Mesendoderm (in vitro differentiated cells): ENCODE data around the gene NPR2.

Experiments
- DNase-seq: peaks from one replicate; pipeline ENCODE4 v3.0.0; 2013
- H2AK5ac ChIP-seq: 2 replicates; pipeline ENCODE4 v1.6.1; 2013; ENCODE audit warnings: low read length, inconsistent platforms
- H2BK120ac ChIP-seq: 2 replicates; pipeline ENCODE4 v1.6.1; 2013; ENCODE audit warnings: low read depth, mild to moderate bottlenecking, low read length, moderate library complexity, mixed read lengths
- H2BK15ac ChIP-seq: replicated peaks from 2 replicates; pipeline ENCODE4 v1.6.1; 2013; ENCODE audit warnings: low read depth, mild to moderate bottlenecking, moderate library complexity
- H2BK5ac ChIP-seq: 2 replicates; pipeline ENCODE4 v1.6.1; 2013; ENCODE audit warnings: low read length, inconsistent platforms
- H3K18ac ChIP-seq: 2 replicates; pipeline ENCODE4 v1.6.1; 2013; ENCODE audit warnings: mild to moderate bottlenecking, low read length, mixed read lengths
- H3K23ac ChIP-seq: one replicate; pipeline ENCODE4 v1.6.1; 2013; ENCODE audit warnings: low read length
- H3K27ac ChIP-seq: 2 replicates; pipeline ENCODE4 v1.5.1; 2013; ENCODE audit warnings: low read depth, mild to moderate bottlenecking, inconsistent platforms, low read length, moderate library complexity
- H3K27me3 ChIP-seq: 2 replicates; pipeline ENCODE4 v1.6.1; 2013; ENCODE audit warnings: low read length, control low read depth, mild to moderate bottlenecking, inconsistent platforms; ENCODE audit not compliant: insufficient read depth, poor library complexity
- H3K36me3 ChIP-seq: 2 replicates; pipeline ENCODE4 v1.6.1; 2013; ENCODE audit warnings: low read length, inconsistent platforms; ENCODE audit not compliant: control insufficient read depth, insufficient read depth
- H3K4ac ChIP-seq: one replicate; pipeline ENCODE4 v1.6.1; 2013; ENCODE audit warnings: low read depth, mild to moderate bottlenecking, low read length, moderate library complexity
- H3K4me1 ChIP-seq: 2 replicates; pipeline ENCODE4 v1.6.1; 2013; ENCODE audit warnings: low read depth, low read length, inconsistent platforms; ENCODE audit not compliant: control insufficient read depth
- H3K4me2 ChIP-seq: 2 replicates; pipeline ENCODE4 v1.6.1; 2013; ENCODE audit warnings: low read length
- H3K4me3 ChIP-seq: 2 replicates; pipeline ENCODE4 v1.5.1; 2013; ENCODE audit warnings: mild to moderate bottlenecking, low read length
- H3K56ac ChIP-seq: one replicate; pipeline ENCODE4 v1.6.1; 2013; ENCODE audit warnings: low read length
- H3K79me1 ChIP-seq: 2 replicates; pipeline ENCODE4 v1.6.1; 2013; ENCODE audit warnings: low read length, inconsistent platforms
- H3K79me2 ChIP-seq: 2 replicates; pipeline ENCODE4 v1.6.1; 2013; ENCODE audit warnings: mild to moderate bottlenecking, low read length; ENCODE audit not compliant: control insufficient read depth, insufficient read depth
- H3K9ac ChIP-seq: 2 replicates; pipeline ENCODE4 v1.6.1; 2013; ENCODE audit warnings: low read length, inconsistent platforms
- H4K5ac ChIP-seq: one replicate; pipeline ENCODE4 v1.6.1; 2013; ENCODE audit warnings: low read length
- H4K8ac ChIP-seq: one replicate; pipeline ENCODE4 v1.6.1; 2013; ENCODE audit warnings: low read depth, mild to moderate bottlenecking, control low read depth, low read length, moderate library complexity
- WGBS: extraction: QIAGEN DNeasy Blood & Tissue Kit; methylation state at CpG from one replicate; pipeline ENCODE4 v1.1.7; 2013; ENCODE audit warnings: low lambda C conversion rate, missing lambda C conversion rate; ENCODE audit not compliant: insufficient coverage; ENCODE audit errors: extremely low coverage; 5-methylcytosine and 5-hydroxymethylcytosine counted together

NPR2 gene

GRCh38 chr9:35766997-35767396 is 24.4 kb upstream of the NPR2 start:
- Histone ChIP-seq H3K27me3 (no peaks in the 10 kb centered on the region), H3K9ac (no peak overlapping the region), H2AK5ac (no peak overlapping the region), H2BK120ac (no peak overlapping the region), H3K79me1 (no peaks in the 10 kb centered on the region), H3K18ac (no peak overlapping the region), H3K79me2 (no peaks in the 10 kb centered on the region), H2BK5ac (no peak overlapping the region), H3K56ac (no peak overlapping the region), H4K8ac (no peak overlapping the region), H2BK15ac (no peak overlapping the region), H3K4me2 (no peak overlapping the region), H3K36me3 (no peaks in the 10 kb centered on the region), H3K27ac (no peak overlapping the region), H4K5ac (no peak overlapping the region), H3K4me1 (no peaks in the 10 kb centered on the region), H3K23ac (no peak overlapping the region), H3K4me3 (no peak overlapping the region), H3K4ac (no peak overlapping the region)
- WGBS: no CpG with 5 or more reads among the region's 2 CpGs
- DNase-seq: no peak

GRCh38 chr9:35767458-35767857 is 23.9 kb upstream of the NPR2 start:
- no peak for DNase-seq
- no peak overlapping the region for H3K9ac ChIP-seq
- H3K27ac ChIP-seq: no peak overlapping the region
- no peak overlapping the region for H2BK120ac ChIP-seq
- no peak overlapping the region for H3K4me3 ChIP-seq
- H2BK5ac ChIP-seq: no peak overlapping the region
- H3K4ac ChIP-seq: no peak overlapping the region
- no peak overlapping the region for H4K5ac ChIP-seq
- WGBS: no CpG with 5 or more reads among the region's 1 CpG
- no peak overlapping the region for H3K4me2 ChIP-seq
- H3K79me1 ChIP-seq: no peaks in the 10 kb centered on the region
- H3K27me3 ChIP-seq: no peaks in the 10 kb centered on the region
- no peak overlapping the region for H3K56ac ChIP-seq
- H3K23ac ChIP-seq: no peak overlapping the region
- no peak overlapping the region for H3K18ac ChIP-seq
- no peaks in the 10 kb centered on the region for H3K79me2 ChIP-seq
- no peak overlapping the region for H4K8ac ChIP-seq
- H3K4me1 ChIP-seq: no peaks in the 10 kb centered on the region
- no peak overlapping the region for H2AK5ac ChIP-seq
- no peaks in the 10 kb centered on the region for H3K36me3 ChIP-seq
- H2BK15ac ChIP-seq: no peak overlapping the region

- H3K4me1 ChIP-seq: no peaks in the 10 kb centered on the region
- H3K79me1 ChIP-seq: no peaks in the 10 kb centered on the region
- H2AK5ac ChIP-seq: no peak overlapping the region
- no peak overlapping the region for H4K8ac ChIP-seq
- DNase-seq: no peak
- no CpG with 5 or more reads among the region's 1 CpG for WGBS
- no peak overlapping the region for H2BK120ac ChIP-seq
- no peak overlapping the region for H3K4ac ChIP-seq
- H3K56ac ChIP-seq: no peak overlapping the region
- no peaks in the 10 kb centered on the region for H3K36me3 ChIP-seq
- H3K18ac ChIP-seq: no peak overlapping the region
- no peak overlapping the region for H3K4me2 ChIP-seq
- no peak overlapping the region for H4K5ac ChIP-seq
- no peak overlapping the region for H3K27ac ChIP-seq
- H2BK5ac ChIP-seq: no peak overlapping the region
- no peak overlapping the region for H3K23ac ChIP-seq
- no peaks in the 10 kb centered on the region for H3K27me3 ChIP-seq
- no peak overlapping the region for H3K4me3 ChIP-seq
- no peaks in the 10 kb centered on the region for H3K79me2 ChIP-seq
- H2BK15ac ChIP-seq: no peak overlapping the region
- H3K9ac ChIP-seq: no peak overlapping the region
Observed at GRCh38 chr9:35769763-35770162, 21.6 kb upstream of the NPR2 start.

GRCh38 chr9:35771075-35771433 is 20.3 kb upstream of the NPR2 start:
- Histone ChIP-seq H3K4ac (no peak overlapping the region), H3K23ac (no peak overlapping the region), H3K27me3 (no peaks in the 10 kb centered on the region), H3K36me3 (no peaks in the 10 kb centered on the region), H4K5ac (no peak overlapping the region), H3K56ac (no peak overlapping the region), H3K18ac (no peak overlapping the region), H3K27ac (no peak overlapping the region), H3K9ac (no peak overlapping the region), H3K4me2 (no peak overlapping the region), H2BK15ac (no peak overlapping the region), H3K79me2 (no peaks in the 10 kb centered on the region), H2BK120ac (no peak overlapping the region), H3K79me1 (no peaks in the 10 kb centered on the region), H4K8ac (no peak overlapping the region), H3K4me3 (no peak overlapping the region), H2BK5ac (no peak overlapping the region), H3K4me1 (peaks cover 3% of the 10 kb centered on the region), H2AK5ac (no peak overlapping the region)
- no CpG with 5 or more reads among the region's 4 CpGs for WGBS
- no peak for DNase-seq

DNA sequence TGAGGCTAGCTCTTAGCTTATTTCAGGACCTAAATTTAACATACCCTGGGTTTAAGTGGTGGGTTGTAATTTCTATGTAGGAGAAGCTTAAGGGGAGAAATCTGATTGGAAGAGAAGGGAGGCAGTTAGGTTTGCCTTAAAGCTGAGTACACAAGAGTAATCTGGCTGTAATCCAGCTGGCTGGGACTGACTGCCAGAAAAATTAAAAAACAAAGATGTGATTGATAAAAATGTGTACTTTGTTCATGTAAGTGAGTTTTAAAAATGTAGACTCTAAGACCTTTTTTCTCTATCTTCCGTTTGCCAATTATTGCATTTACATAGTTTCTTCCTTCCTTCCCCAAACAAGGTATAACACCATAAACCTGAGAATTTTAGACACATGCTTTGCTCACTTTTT is 19.9 kb upstream of the NPR2 start:
- Histone ChIP-seq H3K18ac (no peak overlapping the region), H3K4me2 (no peak overlapping the region), H3K23ac (no peak overlapping the region), H2BK15ac (no peak overlapping the region), H4K5ac (no peak overlapping the region), H3K9ac (no peak overlapping the region), H2AK5ac (no peak overlapping the region), H3K79me1 (no peaks in the 10 kb centered on the region), H3K36me3 (no peaks in the 10 kb centered on the region), H3K4me1 (peaks cover 3% of the 10 kb centered on the region), H3K27me3 (no peaks in the 10 kb centered on the region), H3K4me3 (no peak overlapping the region), H2BK120ac (no peak overlapping the region), H3K27ac (no peak overlapping the region), H2BK5ac (no peak overlapping the region), H3K79me2 (no peaks in the 10 kb centered on the region), H3K56ac (no peak overlapping the region), H3K4ac (no peak overlapping the region), H4K8ac (no peak overlapping the region)
- no peak for DNase-seq
- no CpG with 5 or more reads among the region's 1 CpG for WGBS

DNA sequence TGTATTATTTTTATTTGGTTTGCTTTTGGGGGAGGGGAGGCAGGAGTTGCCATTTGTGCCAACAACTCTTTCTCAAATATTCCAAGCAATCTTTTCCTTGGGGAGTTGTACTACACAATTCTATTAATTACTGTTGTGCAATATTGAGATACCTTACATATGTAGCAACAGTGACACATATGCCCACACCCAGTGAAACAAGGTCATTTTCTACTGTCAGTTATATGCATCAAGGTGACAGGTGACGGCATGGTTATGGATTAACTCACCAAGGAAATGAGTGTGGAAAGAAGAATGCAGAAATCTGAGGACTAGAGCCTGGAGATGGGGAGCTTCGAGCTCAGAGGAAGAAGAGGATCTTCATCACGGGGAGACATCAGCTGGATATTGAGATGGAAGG is 19.4 kb upstream of the NPR2 start:
- no peak overlapping the region for H3K4ac ChIP-seq
- no peak overlapping the region for H3K23ac ChIP-seq
- H4K5ac ChIP-seq: no peak overlapping the region
- WGBS: no CpG with 5 or more reads among the region's 3 CpGs
- no peaks in the 10 kb centered on the region for H3K27me3 ChIP-seq
- H4K8ac ChIP-seq: no peak overlapping the region
- H2BK15ac ChIP-seq: no peak overlapping the region
- H3K9ac ChIP-seq: no peak overlapping the region
- H2AK5ac ChIP-seq: no peak overlapping the region
- H3K56ac ChIP-seq: no peak overlapping the region
- no peak for DNase-seq
- H3K18ac ChIP-seq: no peak overlapping the region
- H3K79me2 ChIP-seq: no peaks in the 10 kb centered on the region
- no peak overlapping the region for H3K4me3 ChIP-seq
- H3K27ac ChIP-seq: no peak overlapping the region
- peaks cover 3% of the 10 kb centered on the region for H3K4me1 ChIP-seq
- no peak overlapping the region for H2BK120ac ChIP-seq
- no peaks in the 10 kb centered on the region for H3K36me3 ChIP-seq
- H2BK5ac ChIP-seq: no peak overlapping the region
- no peaks in the 10 kb centered on the region for H3K79me1 ChIP-seq
- H3K4me2 ChIP-seq: no peak overlapping the region
